ENCODE results near the gene MRPL24. TPM values are rescaled to one million over a fixed set of nuclear protein-coding genes. Genes with fewer than 3 reads are reported as not detected.

The MRPL24 gene
- total RNA-seq, 4 donors from 2014 or later, result 22.9 to 55.6 (median 35.9) TPM

- DNase-seq, result no peak
- intact Hi-C loops (cut with DNase I), result loop anchor here (2.0 kb wide), 1 partner anchor 34 kb away; no protein-coding TSS in a partner anchor
- TF ChIP-seq POLR2A (IDR thresholded peaks at IDR 0.05) (no peak), CTCF (IDR thresholded peaks at IDR 0.05) (no peak)
Measured at GRCh38 chr1:156690675-156691036, 50.2 kb downstream of the MRPL24 start.

GRCh38 chr1:156689953-156690674 is 50.8 kb downstream of the MRPL24 start:
- peak overlapping the region in 1 of 3 donors; percentile 9 for H3K4me3 ChIP-seq (replicated peaks in 1 of 3)
- H3K4me1 ChIP-seq, result peaks cover 35 to 51% of the 10 kb centered on the region in 2 donors
- TF ChIP-seq CTCF (IDR thresholded peaks at IDR 0.05), result no peak
- no peak for TF ChIP-seq POLR2A (IDR thresholded peaks at IDR 0.05)
- no peaks in the 10 kb centered on the region for H3K36me3 ChIP-seq
- H3K27me3 ChIP-seq, result no peaks in the 10 kb centered on the region
- WGBS, 2 donors, result 17 to 19% methylated on average over 8 to 10 of the region's 10 CpGs
- intact Hi-C loops (cut with DNase I), result loop anchor here (2.0 to 10.0 kb wide), 2 partner anchors 35 to 195 kb away; no protein-coding TSS in a partner anchor
- H3K27ac ChIP-seq, result peak overlapping the region in 1 of 3 donors; percentile 82
- DNase-seq, result peak; percentile 45 to 70
- no peaks in the 10 kb centered on the region for H3K9me3 ChIP-seq

More at GRCh38 chr1:156690675-156691036, 50.2 kb downstream of the MRPL24 start:
- 66 to 77% methylated on average over 8 of the region's 8 CpGs for WGBS, 2 donors
- Histone ChIP-seq H3K27ac (peak overlapping the region in 1 of 3 donors; percentile 82), H3K4me3 (replicated peaks in 1 of 3) (no peak overlapping the region), H3K4me1 (peaks cover 35 to 51% of the 10 kb centered on the region in 2 donors), H3K27me3 (no peaks in the 10 kb centered on the region), H3K36me3 (no peaks in the 10 kb centered on the region), H3K9me3 (no peaks in the 10 kb centered on the region)

GRCh38 chr1:156689035-156689952 is 51.6 kb downstream of the MRPL24 start:
- no peak overlapping the region for H3K4me3 ChIP-seq (replicated peaks in 1 of 3)
- DNase-seq, result peak; percentile 82
- no peaks in the 10 kb centered on the region for H3K27me3 ChIP-seq
- 0% methylated on average over 21 to 23 of the region's 23 CpGs for WGBS, 2 donors
- H3K4me1 ChIP-seq, result peaks cover 35 to 51% of the 10 kb centered on the region in 2 donors
- intact Hi-C loops (cut with DNase I), result loop anchor here (10.0 kb wide), 1 partner anchor 196 kb away; no protein-coding TSS in a partner anchor
- peak; percentile 91 to 95 (median 95) for TF ChIP-seq CTCF (IDR thresholded peaks at IDR 0.05)
- TF ChIP-seq POLR2A (IDR thresholded peaks at IDR 0.05), result no peak
- no peaks in the 10 kb centered on the region for H3K9me3 ChIP-seq
- peak overlapping the region in 1 of 3 donors; percentile 15 for H3K27ac ChIP-seq
- no peaks in the 10 kb centered on the region for H3K36me3 ChIP-seq

Other genes with a start within 250 kb of the MRPL24 start
- 10 to 100 TPM; 26.4 to 80.6 (median 32.0) TPM for gene MEF2D, start 240.3 kb downstream of the MRPL24 start, total RNA-seq
- 1 to 10 TPM in 1 of 4 donors, under 1 TPM in 3; 0.15 to 1.4 (median 0.50) TPM for gene IQGAP3, start 168.5 kb downstream of the MRPL24 start, total RNA-seq
- gene TTC24, start 161.4 kb downstream of the MRPL24 start, total RNA-seq, result under 1 TPM in 2 of 4 donors, not detected in 2; 0.27 to 0.67 TPM
- gene NAXE, start 149.3 kb downstream of the MRPL24 start, total RNA-seq, result 100 to 1,000 TPM in 3 of 4 donors, 10 to 100 TPM in 1; 69.1 to 176 (median 117) TPM
- gene GPATCH4, start 139.6 kb downstream of the MRPL24 start, total RNA-seq, result 10 to 100 TPM; 14.1 to 49.2 (median 24.5) TPM
- gene HAPLN2, start 121.7 kb downstream of the MRPL24 start, total RNA-seq, result under 1 TPM in 1 of 4 donors, not detected in 3; 0.79 TPM
- 1 to 10 TPM in 1 of 4 donors, under 1 TPM in 1, not detected in 2; 0.54 to 1.1 TPM for gene BCAN, start 99.0 kb downstream of the MRPL24 start, total RNA-seq
- 10 to 100 TPM in 2 of 4 donors, 1 to 10 TPM in 2; 4.3 to 10.4 (median 9.0) TPM for gene NES, start 63.7 kb downstream of the MRPL24 start, total RNA-seq
- 10 to 100 TPM in 1 of 4 donors, 1 to 10 TPM in 2, not detected in 1; 3.0 to 15.3 (median 4.5) TPM for gene CRABP2, start 35.5 kb downstream of the MRPL24 start, total RNA-seq
- 10 to 100 TPM; 15.5 to 33.4 (median 25.3) TPM for gene METTL25B, start 12.6 kb downstream of the MRPL24 start, total RNA-seq
- gene ISG20L2, start 12.3 kb downstream of the MRPL24 start, total RNA-seq, result 10 to 100 TPM; 13.6 to 34.9 (median 18.2) TPM
- gene HDGF, start 10.6 kb upstream of the MRPL24 start, total RNA-seq, result 100 to 1,000 TPM; 147 to 162 (median 148) TPM
- 10 to 100 TPM; 34.8 to 57.9 (median 43.6) TPM for gene PRCC, start 26.4 kb upstream of the MRPL24 start, total RNA-seq
- 1 to 10 TPM; 1.2 to 3.3 (median 2.0) TPM for gene SH2D2A, start 75.8 kb upstream of the MRPL24 start, total RNA-seq
- gene INSRR, start 118.0 kb upstream of the MRPL24 start, total RNA-seq, result not detected
- gene NTRK1, start 119.8 kb upstream of the MRPL24 start, total RNA-seq, result 1 to 10 TPM in 1 of 4 donors, under 1 TPM in 3; 0.11 to 1.2 (median 0.63) TPM
- gene PEAR1, start 152.6 kb upstream of the MRPL24 start, total RNA-seq, result 10 to 100 TPM; 11.2 to 21.9 (median 14.4) TPM
- not detected for gene LRRC71, start 179.5 kb upstream of the MRPL24 start, total RNA-seq